ENCODE data around the gene AK6.

AK6 gene

GRCh38 chr5:69315972-69316371, 53.3 kb downstream of the AK6 start:
- DNase-seq (ENCODE audit: low spot score): no peak
- TF ChIP-seq CTCF (IDR thresholded peaks at IDR 0.05): no peak
- Histone ChIP-seq H3K27ac (no peak overlapping the region), H3K4me3 (no peak overlapping the region)

GRCh38 chr5:69313428-69313827, 55.9 kb downstream of the AK6 start:
- no peak for TF ChIP-seq CTCF (IDR thresholded peaks at IDR 0.05)
- no peak for DNase-seq (ENCODE audit: low spot score)
- H3K4me3 ChIP-seq: no peak overlapping the region
- no peak overlapping the region for H3K27ac ChIP-seq

GRCh38 chr5:69312459-69313160, 56.7 kb downstream of the AK6 start:
- no peak overlapping the region for H3K4me3 ChIP-seq
- no peak for DNase-seq (ENCODE audit: low spot score)

GRCh38 chr5:69309380-69309779, 59.9 kb downstream of the AK6 start:
- no peak for DNase-seq (ENCODE audit: low spot score)
- Histone ChIP-seq H3K4me3 (no peak overlapping the region), H3K27ac (no peak overlapping the region)
- no peak for TF ChIP-seq CTCF (IDR thresholded peaks at IDR 0.05)

More at GRCh38 chr5:69312459-69313160, 56.7 kb downstream of the AK6 start:
- TF ChIP-seq CTCF (IDR thresholded peaks at IDR 0.05): no peak
- H3K27ac ChIP-seq: no peak overlapping the region

DNA sequence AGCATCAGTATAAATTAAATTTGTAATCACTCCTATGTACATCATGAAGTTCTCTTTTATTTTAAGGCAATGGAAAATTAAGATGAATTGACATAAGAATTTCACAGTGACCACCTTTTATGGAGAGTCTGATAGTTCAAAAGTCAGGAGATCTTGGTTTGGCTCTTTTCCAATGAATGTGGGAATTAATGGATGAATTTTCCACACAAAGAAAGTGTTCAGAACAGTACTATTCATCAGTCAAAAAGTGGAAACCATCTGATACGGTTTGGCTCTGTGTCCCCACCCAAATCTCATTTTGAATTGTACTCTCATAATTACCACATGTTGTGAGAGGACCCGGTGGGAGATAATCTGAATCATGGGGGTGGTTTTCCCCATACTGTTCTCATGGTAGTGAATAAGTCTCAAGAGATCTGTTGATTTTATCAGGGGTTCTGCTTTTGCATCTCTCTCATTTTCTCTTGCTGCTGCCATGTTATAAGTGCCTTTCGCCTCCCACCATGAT, 61.2 kb downstream of the AK6 start:
- Histone ChIP-seq H3K4me3 (no peak overlapping the region), H3K27ac (no peak overlapping the region)
- DNase-seq (ENCODE audit: low spot score): no peak
- TF ChIP-seq CTCF (IDR thresholded peaks at IDR 0.05): no peak

GRCh38 chr5:69305512-69305911, 63.8 kb downstream of the AK6 start:
- Histone ChIP-seq H3K4me3 (no peak overlapping the region), H3K27ac (no peak overlapping the region)
- no peak for TF ChIP-seq CTCF (IDR thresholded peaks at IDR 0.05)
- DNase-seq (ENCODE audit: low spot score): no peak

Data from coronary artery (tissue), 2 donors.